AML-193 (cell line): ENCODE data around the gene POU2F1.
"Not testable (repeated sequence)": the region's sequence is repeated elsewhere in the genome, so short reads cannot be mapped to it uniquely, and the experiment has no call there.

Source experiments
- DNase-seq, 2 experiments: peaks; one replicate each; lab custom pipeline; 2025; lab: John Stamatoyannopoulos, UW

Gene POU2F1

GRCh38 chr1:167314671-167315070 is 94.0 kb downstream of the POU2F1 start:
- DNase-seq = no peak

GRCh38 chr1:167317463-167317862 is 96.8 kb downstream of the POU2F1 start:
- DNase-seq = no peak

GRCh38 chr1:167319206-167319605 is 98.5 kb downstream of the POU2F1 start:
- DNase-seq = not testable (repeated sequence)

- DNase-seq = no peak
These were observed 101.8 kb downstream of the POU2F1 start for GRCh38 chr1:167322483-167322882.

GRCh38 chr1:167325151-167325550 is 104.5 kb downstream of the POU2F1 start:
- DNase-seq = no peak

- peak in 1 of 2 experiments; percentile 29 for DNase-seq
These were observed 107.7 kb downstream of the POU2F1 start for GRCh38 chr1:167328306-167328815.

GRCh38 chr1:167328816-167329483 is 108.3 kb downstream of the POU2F1 start:
- DNase-seq = peak; percentile 90 to 96

GRCh38 chr1:167330601-167331293 is 110.1 kb downstream of the POU2F1 start:
- peak; percentile 20 to 28 for DNase-seq

GRCh38 chr1:167331650-167332049 is 111.0 kb downstream of the POU2F1 start:
- DNase-seq = no peak

GRCh38 chr1:167332503-167332902 is 111.8 kb downstream of the POU2F1 start:
- no peak for DNase-seq

- DNase-seq = no peak
These were observed 112.4 kb downstream of the POU2F1 start for GRCh38 chr1:167333124-167333523.

GRCh38 chr1:167333703-167334102 is 113.0 kb downstream of the POU2F1 start:
- no peak for DNase-seq

GRCh38 chr1:167339405-167339804 is 118.7 kb downstream of the POU2F1 start:
- no peak for DNase-seq

- DNase-seq = peak; percentile 30 to 56
These were observed 122.2 kb downstream of the POU2F1 start for GRCh38 chr1:167342846-167343245.

GRCh38 chr1:167344112-167344511 is 123.4 kb downstream of the POU2F1 start:
- DNase-seq = no peak

GRCh38 chr1:167344615-167345385 is 124.1 kb downstream of the POU2F1 start:
- no peak for DNase-seq

- no peak for DNase-seq
These were observed 124.7 kb downstream of the POU2F1 start for GRCh38 chr1:167345386-167345733.

GRCh38 chr1:167357305-167357704 is 136.6 kb downstream of the POU2F1 start:
- DNase-seq = no peak

- DNase-seq = no peak
These were observed 138.6 kb downstream of the POU2F1 start for GRCh38 chr1:167359295-167359694.

GRCh38 chr1:167360120-167360519 is 139.4 kb downstream of the POU2F1 start:
- DNase-seq = no peak

- DNase-seq = no peak
These were observed 142.0 kb downstream of the POU2F1 start for GRCh38 chr1:167362638-167363037.

- DNase-seq = no peak
These were observed 144.1 kb downstream of the POU2F1 start for GRCh38 chr1:167364826-167365225.

GRCh38 chr1:167365360-167365759 is 144.7 kb downstream of the POU2F1 start:
- no peak for DNase-seq
